K562 (cell line): ENCODE measurements around the gene LY6G5B. TPM values are rescaled to one million over a fixed set of nuclear protein-coding genes. Genes with fewer than 3 reads are reported as not detected.

ENCODE experiments used
- ATAC-seq: fragments of 200-7000 bp; cut with Tn5 transposase; 3 replicates; pipeline ENCODE4 v1.9.1; 2020; ENCODE audit warnings: moderate library complexity
- BruUV-seq: library from RNA; stranded (reverse); fragments of 400-500 nt; replicated peaks from 2 replicates; lab custom pipeline; 2021; lab: Mats Ljungman, UMichigan
- CTCF ChIA-PET: fragments of 300-600 bp; formaldehyde crosslinking; extraction: SDS; loops from one replicate; lab custom pipeline; 2021; ENCODE audit warnings: low intra/inter-chr PET ratio; lab: Yijun Ruan, JAX
- POLR2A ChIA-PET: fragments of 300-600, 350-650 bp; sonication (Branson Sonifier 250); formaldehyde crosslinking; extraction: SDS; loops from one replicate; lab custom pipeline; 2021; ENCODE audit warnings: antibody characterized with exemption, inconsistent platforms; lab: Yijun Ruan, JAX
- DNase-seq, 4 experiments: peaks; one replicate each; pipeline versions ENCODE4 v3.0.0 to v3.0.0-alpha.2; 2011 to 2018; ENCODE audit warnings: low spot score in 3 of 4, mixed read lengths in 3 of 4; ENCODE audit errors: extremely low read depth in 1 of 4
- FAIRE-seq: peaks from 2 replicates; lab custom pipeline; 2011; peaks lifted over from hg19 to GRCh38; lab: Jason Lieb, UNC
- H2AFZ ChIP-seq: 2 replicates; pipeline ENCODE4 v1.6.0; 2011; ENCODE audit warnings: low read depth, low read length, control low read depth, inconsistent platforms
- H3K27ac ChIP-seq: fragments of 200-600 bp; 3 replicates; pipeline ENCODE4 v1.8.0; 2011; ENCODE audit warnings: low read depth, mild to moderate bottlenecking, control low read depth, inconsistent platforms, low read length, moderate library complexity, mixed read lengths; ENCODE audit errors: extremely low read depth
- H3K27me3 ChIP-seq, 2 experiments: fragments of 300-600 bp in 1 of 2; 2 replicates in 1 of 2; 3 replicates in 1 of 2; pipeline versions ENCODE4 v1.6.0 to v1.8.0; 2011; ENCODE audit warnings: inconsistent platforms in 2 of 2, low read length in 2 of 2, mild to moderate bottlenecking in 1 of 2, mixed read lengths in 1 of 2, moderate library complexity in 1 of 2; ENCODE audit not compliant: control insufficient read depth in 2 of 2, insufficient read depth in 2 of 2
- H3K36me3 ChIP-seq: fragments of 300-600 bp; 3 replicates; pipeline ENCODE4 v1.8.0; 2011; ENCODE audit warnings: mild to moderate bottlenecking, low read length, inconsistent platforms; ENCODE audit not compliant: control insufficient read depth, insufficient read depth
- H3K4me1 ChIP-seq, 2 experiments: fragments of 200-600 bp in 1 of 2; replicated peaks in 1 of 2; 2 replicates in 1 of 2; 3 replicates in 1 of 2; pipeline versions ENCODE4 v1.5.1 to v1.8.0; 2011; ENCODE audit warnings: inconsistent platforms in 2 of 2, low read length in 2 of 2, mild to moderate bottlenecking in 1 of 2, mixed read lengths in 1 of 2, moderate library complexity in 1 of 2; ENCODE audit not compliant: control insufficient read depth in 2 of 2, insufficient read depth in 2 of 2
- H3K4me2 ChIP-seq: 2 replicates; pipeline ENCODE4 v1.6.1; 2011; ENCODE audit warnings: low read length, control low read depth, inconsistent platforms, mixed read lengths; ENCODE audit not compliant: insufficient read depth
- H3K4me3 ChIP-seq: fragments of 200-600 bp; sonication (generic), shearing (Covaris generic); 2 replicates; pipeline ENCODE4 v1.5.1; 2016; ENCODE audit warnings: control low read depth, inconsistent platforms
- H3K79me2 ChIP-seq: fragments of 200-600 bp; 3 replicates; pipeline ENCODE4 v1.8.0; 2011; ENCODE audit warnings: low read length, inconsistent platforms; ENCODE audit not compliant: control insufficient read depth, insufficient read depth
- H3K9ac ChIP-seq, 2 experiments: 2 replicates each; pipeline versions ENCODE4 v1.6.0 to v1.6.1; 2011; ENCODE audit warnings: low read depth in 2 of 2, low read length in 2 of 2, control low read depth in 1 of 2, inconsistent platforms in 1 of 2, mild to moderate bottlenecking in 1 of 2, mixed read lengths in 1 of 2; ENCODE audit not compliant: insufficient read depth in 1 of 2
- H3K9me1 ChIP-seq: one replicate; pipeline ENCODE4 v1.6.0; 2011; ENCODE audit warnings: inconsistent platforms, mild to moderate bottlenecking, low read length, moderate library complexity; ENCODE audit not compliant: control insufficient read depth, insufficient read depth
- H3K9me3 ChIP-seq: replicated peaks from 2 replicates; pipeline ENCODE4 v1.5.1; 2011; ENCODE audit warnings: low read depth, low read length, inconsistent platforms; ENCODE audit not compliant: control insufficient read depth, insufficient read depth
- H4K20me1 ChIP-seq: replicated peaks from 2 replicates; pipeline ENCODE4 v1.6.1; 2011; ENCODE audit warnings: low read length, inconsistent platforms, mixed read lengths; ENCODE audit not compliant: control insufficient read depth, insufficient read depth
- BRCA1 ChIP-seq, 2 experiments: fragments of 450-650 bp in 1 of 2; sonication (generic) in 1 of 2; formaldehyde crosslinking in 1 of 2; IDR thresholded peaks; 2 replicates each; pipeline versions ENCODE4 v1.5.0 to v1.6.1; 2017 to 2020; ENCODE audit warnings: mild to moderate bottlenecking in 1 of 2, missing genetic modification reagents in 1 of 2
- BRD9 ChIP-seq: fragments of 450-650 bp; IDR thresholded peaks from 2 replicates; pipeline ENCODE4 v1.6.1; 2018; ENCODE audit warnings: low read depth; ENCODE audit not compliant: partially characterized antibody
- DLX4 ChIP-seq: fragments of 250-450 bp; sonication (Bioruptor Pico); IDR thresholded peaks from 2 replicates; pipeline ENCODE4 v1.6.1; 2021; ENCODE audit warnings: mild to moderate bottlenecking
- ETV6 ChIP-seq, 3 experiments: fragments of 150-350 bp in 1 of 3; sonication (generic) in 1 of 3; formaldehyde crosslinking in 1 of 3; IDR thresholded peaks; 2 replicates each; pipeline versions ENCODE4 v1.6.1 to v1.8.0; 2014 to 2022; ENCODE audit warnings: borderline replicate concordance in 2 of 3, low read depth in 2 of 3, antibody characterized with exemption in 1 of 3, low read length in 1 of 3, mild to moderate bottlenecking in 1 of 3, missing genetic modification reagents in 1 of 3
- ILF3 ChIP-seq: fragments of 450-650 bp; IDR thresholded peaks from 2 replicates; pipeline ENCODE4 v1.6.1; 2018; ENCODE audit warnings: antibody characterized with exemption, mild to moderate bottlenecking, moderate library complexity, borderline replicate concordance
- MEF2D ChIP-seq: conservative IDR thresholded peaks from 2 replicates; pipeline ENCODE4 v1.6.1; 2016; ENCODE audit warnings: low read depth, missing genetic modification characterization, missing compliant biosample characterization
- MTA1 ChIP-seq: fragments of 450-650 bp; IDR thresholded peaks from 2 replicates; pipeline ENCODE4 v1.6.1; 2017; ENCODE audit warnings: borderline replicate concordance
- PATZ1 ChIP-seq: fragments of 250-450 bp; sonication (Bioruptor Pico); IDR thresholded peaks from 2 replicates; pipeline ENCODE4 v1.5.0; 2020; ENCODE audit warnings: mild to moderate bottlenecking, borderline replicate concordance
- POLR2AphosphoS2 ChIP-seq: IDR thresholded peaks from 2 replicates; pipeline ENCODE4 v1.6.1; 2012; ENCODE audit warnings: low read length, improper control_type of control experiment
- RFX7 ChIP-seq: fragments of 250-450 bp; sonication (Bioruptor Pico); IDR thresholded peaks from 2 replicates; pipeline ENCODE4 v1.5.1; 2021; ENCODE audit warnings: mild to moderate bottlenecking
- STAT5A ChIP-seq: IDR thresholded peaks from 2 replicates; pipeline ENCODE4 v1.6.1; 2012; ENCODE audit warnings: low read length, inconsistent platforms, borderline replicate concordance
- UBTF ChIP-seq, 2 experiments: IDR thresholded peaks; 2 replicates each; pipeline ENCODE4 v1.6.1; 2012; ENCODE audit warnings: improper control_type of control experiment in 2 of 2, low read depth in 2 of 2, low read length in 2 of 2, borderline replicate concordance in 1 of 2
- ZBTB34 ChIP-seq: fragments of 250-450 bp; sonication (Bioruptor Pico); IDR thresholded peaks from 2 replicates; pipeline ENCODE4 v1.8.0; 2021; ENCODE audit warnings: mild to moderate bottlenecking, moderate library complexity
- WGBS: fragments of 100-300 bp; shearing (Covaris generic); methylation state at CpG from one replicate; pipeline ENCODE4 v1.1.6; 2016; ENCODE audit warnings: low coverage, mixed read lengths; ENCODE audit not compliant: insufficient coverage; ENCODE audit errors: missing lambda C conversion rate; 5-methylcytosine and 5-hydroxymethylcytosine counted together
- in situ Hi-C: fragments of 300-500 bp; cut with MboI; formaldehyde crosslinking; loops from 4 replicates; pipeline ENCODE4 v1.15.0; 2018; ENCODE audit warnings: inconsistent platforms, mixed read lengths
- intact Hi-C: fragments of 100-400 bp; cut with micrococcal nuclease; formaldehyde crosslinking; loops from 2 replicates; pipeline ENCODE4 v1.14.2; 2022
- polyA plus RNA-seq, 8 experiments: library from polyadenylated mRNA; depleted of rRNA in 4 of 8; stranded (reverse) in 5 of 8; unstranded in 3 of 8; fragments of >200 nt; fragmentation: Nextera tagmentation in 2 of 8; fragmentation: Illumina TruSeq in 1 of 8; extraction: Ambion mirVana in 2 of 8; extraction: Trizol in 1 of 8; gene quantifications; 2 replicates each; pipeline versions ENCODE4 v1.2.1 to v1.2.3, GENCODE V29; 2011 to 2014; ENCODE audit warnings: inconsistent platforms in 1 of 8, missing spikeins in 1 of 8
- total RNA-seq, 7 experiments: library from RNA; depleted of rRNA in 6 of 7; stranded (reverse); fragments of >200 nt in 6 of 7; fragmentation: Illumina TruSeq in 2 of 7; extraction: Trizol in 2 of 7; gene quantifications; 2 replicates each; pipeline versions ENCODE4 v1.2.1 to v1.2.3, GENCODE V29; 2011 to 2021; ENCODE audit warnings: low replicate concordance in 1 of 7

LY6G5B gene
- total and polyA plus RNA-seq, 9 of the 15 experiments (the other 6 are each of a cell fraction or from before 2014, with no cell fraction given): 6.0 to 27.0 (median 7.5) TPM

GRCh38 chr6:31717499-31718222 lies 47.9 kb downstream of the LY6G5B start:
- H3K27me3 ChIP-seq: no peaks in the 10 kb centered on the region
- H2AFZ ChIP-seq: peak overlapping the region; percentile 80
- ATAC-seq (peak; percentile 91), DNase-seq (peak; percentile 85 to 90 (median 86)), FAIRE-seq (peak; percentile 86)
- peak overlapping the region in 1 of 2 experiments; percentile 76; a peak in 2 of 4 replicates for H3K9ac ChIP-seq
- intact Hi-C loops (no loop called here), in situ Hi-C loops (no loop called here)
- 31% methylated on average over 10 of the region's 10 CpGs for WGBS
- H3K4me2 ChIP-seq: peak overlapping the region; percentile 40
- CTCF ChIA-PET: interaction anchor here (0.6 to 1.1 kb wide), 2 partner anchors 8 to 37 kb away, joined by 3 read pairs; partner anchors contain the start of gene LY6G5C
- no peaks in the 10 kb centered on the region for H3K36me3 ChIP-seq
- POLR2A ChIA-PET: interaction anchor here (0.9 to 12.4 kb wide), 5 partner anchors 8 to 108 kb away, joined by 3 to 223 read pairs (median 4); partner anchors contain the start of genes ABHD16A, DDAH2, HSPA1A and HSPA1L
- H3K9me1 ChIP-seq: no peaks in the 10 kb centered on the region
- no TSS peak for BruUV-seq
- H3K4me3 ChIP-seq: no peak overlapping the region
- no peak overlapping the region for H3K27ac ChIP-seq
- no peaks in the 10 kb centered on the region for H4K20me1 ChIP-seq
- peaks cover 19 to 20% of the 10 kb centered on the region in 2 experiments for H3K4me1 ChIP-seq
- H3K79me2 ChIP-seq: no peaks in the 10 kb centered on the region
- H3K9me3 ChIP-seq: no peaks in the 10 kb centered on the region
- TF ChIP-seq BRCA1 (IDR thresholded peaks at IDR 0.05) (no peak), BRCA1 (CRISPR knock-in tag; IDR thresholded peaks at IDR 0.05) (no peak), ZBTB34 (no peak), STAT5A (no peak; the same call in none of the 2 replicates), UBTF (IDR thresholded peaks at IDR 0.05; ENCODE audit: borderline replicate concordance in 1 of 2, low read depth in 2 of 2, low read length in 2 of 2) (peak in 1 of 2 experiments; percentile 65; a peak in 1 of 4 replicates), ILF3 (no peak), DLX4 (CRISPR knock-in tag) (no peak), BRD9 (no peak), POLR2AphosphoS2 (no peak), ETV6 (IDR thresholded peaks at IDR 0.05; ENCODE audit: borderline replicate concordance in 1 of 2, low read depth in 2 of 2, low read length in 1 of 2) (no peak), ETV6 (CRISPR knock-in tag; IDR thresholded peaks at IDR 0.05; ENCODE audit: borderline replicate concordance) (no peak), PATZ1 (CRISPR knock-in tag) (no peak), MEF2D (tag) (no peak), MTA1 (peak; percentile 95), RFX7 (CRISPR knock-in tag) (no peak)
